Measurements from ENCODE around the gene ROR1. TPM values are rescaled to one million over a fixed set of nuclear protein-coding genes. Genes with fewer than 3 reads are reported as not detected.

Gene ROR1
- total RNA-seq, 2 donors from 2014 or later, result 0.09 TPM; not detected in 1

- H3K27me3 Mint-ChIP-seq, result peaks cover 7% of the 10 kb centered on the region
- no peak overlapping the region for H3K4me3 Mint-ChIP-seq
- no peaks in the 10 kb centered on the region for H3K4me1 Mint-ChIP-seq
- H3K27ac Mint-ChIP-seq, result no peak overlapping the region
- no peaks in the 10 kb centered on the region for H3K36me3 Mint-ChIP-seq (ENCODE audit: low read depth)
- no peaks in the 10 kb centered on the region for H3K9me3 Mint-ChIP-seq
- ATAC-seq (replicated peaks), result no peak
These were observed 84.3 kb downstream of the ROR1 start for GRCh38 chr1:63858153-63858552.

- Mint-ChIP-seq H3K27ac (no peak overlapping the region), H3K4me3 (no peak overlapping the region), H3K27me3 (peaks cover 4% of the 10 kb centered on the region), H3K9me3 (no peaks in the 10 kb centered on the region), H3K36me3 (ENCODE audit: low read depth) (no peaks in the 10 kb centered on the region), H3K4me1 (no peaks in the 10 kb centered on the region)
- no peak for ATAC-seq (replicated peaks)
These were observed 85.9 kb downstream of the ROR1 start for GRCh38 chr1:63859480-63860275.

- H3K4me3 Mint-ChIP-seq, result no peak overlapping the region
- H3K27me3 Mint-ChIP-seq, result peaks cover 5% of the 10 kb centered on the region
- no peaks in the 10 kb centered on the region for H3K4me1 Mint-ChIP-seq
- ATAC-seq (replicated peaks), result no peak
- no peaks in the 10 kb centered on the region for H3K36me3 Mint-ChIP-seq (ENCODE audit: low read depth)
- H3K9me3 Mint-ChIP-seq, result no peaks in the 10 kb centered on the region
- H3K27ac Mint-ChIP-seq, result no peak overlapping the region
These were observed 87.4 kb downstream of the ROR1 start for GRCh38 chr1:63861052-63861691.

- H3K4me3 Mint-ChIP-seq, result no peak overlapping the region
These were observed 89.3 kb downstream of the ROR1 start for GRCh38 chr1:63863145-63863544.

GRCh38 chr1:63864224-63864641, 90.4 kb downstream of the ROR1 start:
- no peak overlapping the region for H3K27ac Mint-ChIP-seq
- no peaks in the 10 kb centered on the region for H3K9me3 Mint-ChIP-seq
- ATAC-seq (replicated peaks), result no peak
- H3K36me3 Mint-ChIP-seq (ENCODE audit: low read depth), result no peaks in the 10 kb centered on the region
- H3K4me3 Mint-ChIP-seq, result no peak overlapping the region
- peaks cover 6% of the 10 kb centered on the region for H3K27me3 Mint-ChIP-seq
- H3K4me1 Mint-ChIP-seq, result no peaks in the 10 kb centered on the region

More at GRCh38 chr1:63863145-63863544, 89.3 kb downstream of the ROR1 start:
- Mint-ChIP-seq H3K27me3 (peaks cover 6% of the 10 kb centered on the region), H3K9me3 (no peaks in the 10 kb centered on the region), H3K27ac (no peak overlapping the region), H3K36me3 (ENCODE audit: low read depth) (no peaks in the 10 kb centered on the region), H3K4me1 (no peaks in the 10 kb centered on the region)
- ATAC-seq (replicated peaks), result no peak

GRCh38 chr1:63865561-63865960, 91.7 kb downstream of the ROR1 start:
- H3K27ac Mint-ChIP-seq, result no peak overlapping the region
- peaks cover 10% of the 10 kb centered on the region for H3K27me3 Mint-ChIP-seq
- H3K36me3 Mint-ChIP-seq (ENCODE audit: low read depth), result no peaks in the 10 kb centered on the region
- no peaks in the 10 kb centered on the region for H3K4me1 Mint-ChIP-seq
- no peaks in the 10 kb centered on the region for H3K9me3 Mint-ChIP-seq
- no peak overlapping the region for H3K4me3 Mint-ChIP-seq
- ATAC-seq (replicated peaks), result no peak

- peaks cover 10% of the 10 kb centered on the region for H3K27me3 Mint-ChIP-seq
- H3K4me1 Mint-ChIP-seq, result no peaks in the 10 kb centered on the region
These were observed 92.3 kb downstream of the ROR1 start for GRCh38 chr1:63866084-63866483.

GRCh38 chr1:63867429-63868176, 93.8 kb downstream of the ROR1 start:
- H3K27me3 Mint-ChIP-seq, result peaks cover 7% of the 10 kb centered on the region
- H3K9me3 Mint-ChIP-seq, result no peaks in the 10 kb centered on the region
- ATAC-seq (replicated peaks), result no peak
- no peak overlapping the region for H3K4me3 Mint-ChIP-seq
- H3K27ac Mint-ChIP-seq, result no peak overlapping the region
- no peaks in the 10 kb centered on the region for H3K36me3 Mint-ChIP-seq (ENCODE audit: low read depth)
- H3K4me1 Mint-ChIP-seq, result no peaks in the 10 kb centered on the region

More at GRCh38 chr1:63866084-63866483, 92.3 kb downstream of the ROR1 start:
- Mint-ChIP-seq H3K36me3 (ENCODE audit: low read depth) (no peaks in the 10 kb centered on the region), H3K9me3 (no peaks in the 10 kb centered on the region), H3K27ac (no peak overlapping the region), H3K4me3 (no peak overlapping the region)
- no peak for ATAC-seq (replicated peaks)

- Mint-ChIP-seq H3K4me1 (no peaks in the 10 kb centered on the region), H3K27me3 (peaks cover 6% of the 10 kb centered on the region), H3K9me3 (no peaks in the 10 kb centered on the region), H3K27ac (no peak overlapping the region), H3K36me3 (ENCODE audit: low read depth) (no peaks in the 10 kb centered on the region), H3K4me3 (no peak overlapping the region)
- ATAC-seq (replicated peaks), result peak; percentile 60
These were observed 94.5 kb downstream of the ROR1 start for GRCh38 chr1:63868268-63868781.

- Mint-ChIP-seq H3K27ac (no peak overlapping the region), H3K4me3 (no peak overlapping the region), H3K36me3 (ENCODE audit: low read depth) (no peaks in the 10 kb centered on the region), H3K9me3 (no peaks in the 10 kb centered on the region), H3K27me3 (peaks cover 6% of the 10 kb centered on the region), H3K4me1 (no peaks in the 10 kb centered on the region)
- no peak for ATAC-seq (replicated peaks)
These were observed 96.3 kb downstream of the ROR1 start for GRCh38 chr1:63870152-63870551.

- no peaks in the 10 kb centered on the region for H3K4me1 Mint-ChIP-seq
- no peak for ATAC-seq (replicated peaks)
- no peak overlapping the region for H3K4me3 Mint-ChIP-seq
- H3K27me3 Mint-ChIP-seq, result peaks cover 8% of the 10 kb centered on the region
- H3K27ac Mint-ChIP-seq, result no peak overlapping the region
- H3K36me3 Mint-ChIP-seq (ENCODE audit: low read depth), result no peaks in the 10 kb centered on the region
- no peaks in the 10 kb centered on the region for H3K9me3 Mint-ChIP-seq
These were observed 97.6 kb downstream of the ROR1 start for GRCh38 chr1:63871463-63871862.

- H3K36me3 Mint-ChIP-seq (ENCODE audit: low read depth), result no peaks in the 10 kb centered on the region
- no peaks in the 10 kb centered on the region for H3K9me3 Mint-ChIP-seq
- peaks cover 12% of the 10 kb centered on the region for H3K27me3 Mint-ChIP-seq
- no peak for ATAC-seq (replicated peaks)
- H3K4me1 Mint-ChIP-seq, result no peaks in the 10 kb centered on the region
- H3K4me3 Mint-ChIP-seq, result no peak overlapping the region
- H3K27ac Mint-ChIP-seq, result no peak overlapping the region
These were observed 99.9 kb downstream of the ROR1 start for GRCh38 chr1:63873751-63874150.

GRCh38 chr1:63874278-63874880, 100.6 kb downstream of the ROR1 start:
- no peaks in the 10 kb centered on the region for H3K9me3 Mint-ChIP-seq
- no peaks in the 10 kb centered on the region for H3K36me3 Mint-ChIP-seq (ENCODE audit: low read depth)
- no peaks in the 10 kb centered on the region for H3K4me1 Mint-ChIP-seq
- peaks cover 12% of the 10 kb centered on the region for H3K27me3 Mint-ChIP-seq
- H3K4me3 Mint-ChIP-seq, result no peak overlapping the region
- H3K27ac Mint-ChIP-seq, result no peak overlapping the region
- no peak for ATAC-seq (replicated peaks)

GRCh38 chr1:63875636-63876035, 101.8 kb downstream of the ROR1 start:
- H3K36me3 Mint-ChIP-seq (ENCODE audit: low read depth), result no peaks in the 10 kb centered on the region
- no peak overlapping the region for H3K27ac Mint-ChIP-seq
- no peaks in the 10 kb centered on the region for H3K9me3 Mint-ChIP-seq
- no peak overlapping the region for H3K4me3 Mint-ChIP-seq
- no peaks in the 10 kb centered on the region for H3K4me1 Mint-ChIP-seq
- H3K27me3 Mint-ChIP-seq, result peaks cover 9% of the 10 kb centered on the region
- no peak for ATAC-seq (replicated peaks)
